ENCODE measurements around the gene RANBP2. TPM values are rescaled to one million over a fixed set of nuclear protein-coding genes. Genes with fewer than 3 reads are reported as not detected.
"Not testable (repeated sequence)": the region's sequence is repeated elsewhere in the genome, so short reads cannot be mapped to it uniquely, and the experiment has no call there.

Gene RANBP2
- polyA plus RNA-seq (2012; ENCODE audit: low read depth, missing spikeins), result 14.0 TPM

GRCh38 chr2:108719149-108720044 lies at the start of gene RANBP2:
Gene RANBP2 (plus strand): TSS chr2:108719482. CDS start chr2:108719607, 125 bp downstream.
- DNase-seq (ENCODE audit: insufficient read length, low spot score) (peak; percentile 80), FAIRE-seq (peak; percentile 97)
- peak; percentile 27; the same call in 1 of the 2 replicates for TF ChIP-seq SPI1 (IDR thresholded peaks at IDR 0.05; ENCODE audit: low read depth, low read length)
- TF ChIP-seq POLR2AphosphoS5 (IDR thresholded peaks at IDR 0.05; ENCODE audit: low read depth, low read length), result peak; percentile 96
- TF ChIP-seq POLR2A (IDR thresholded peaks at IDR 0.05; ENCODE audit: low read depth, low read length), result peak; percentile 93
- TF ChIP-seq POU2F2 (IDR thresholded peaks at IDR 0.05; ENCODE audit: low read depth, low read length), result peak; percentile 57
- no peak for TF ChIP-seq PAX5 (IDR thresholded peaks at IDR 0.05; ENCODE audit: insufficient read depth, low read length, severe bottlenecking)
- TF ChIP-seq TAF1 (IDR thresholded peaks at IDR 0.05; ENCODE audit: low read depth, low read length), result peak; percentile 85

GRCh38 chr2:108670282-108670681 lies 49.0 kb upstream of the RANBP2 start:
- not testable (repeated sequence) for FAIRE-seq; DNase-seq (ENCODE audit: insufficient read length, low spot score)

- FAIRE-seq, result not testable (repeated sequence)
Observed at GRCh38 chr2:108672200-108672805, 47.0 kb upstream of the RANBP2 start.

GRCh38 chr2:108676522-108676921 lies 42.8 kb upstream of the RANBP2 start:
- not testable (repeated sequence) for DNase-seq (ENCODE audit: insufficient read length, low spot score); FAIRE-seq

More at GRCh38 chr2:108672200-108672805, 47.0 kb upstream of the RANBP2 start:
- not testable (repeated sequence) for DNase-seq (ENCODE audit: insufficient read length, low spot score)

- FAIRE-seq; DNase-seq (ENCODE audit: insufficient read length, low spot score): not testable (repeated sequence)
Observed at GRCh38 chr2:108677239-108677744, 42.0 kb upstream of the RANBP2 start.

- DNase-seq (ENCODE audit: insufficient read length, low spot score); FAIRE-seq: not testable (repeated sequence)
Observed at GRCh38 chr2:108678198-108678651, 41.1 kb upstream of the RANBP2 start.

- not testable (repeated sequence) for DNase-seq (ENCODE audit: insufficient read length, low spot score); FAIRE-seq
Observed at GRCh38 chr2:108680805-108681204, 38.5 kb upstream of the RANBP2 start.

GRCh38 chr2:108688818-108689756 lies 30.2 kb upstream of the RANBP2 start:
- DNase-seq (ENCODE audit: insufficient read length, low spot score); FAIRE-seq: not testable (repeated sequence)

- not testable (repeated sequence) for FAIRE-seq; DNase-seq (ENCODE audit: insufficient read length, low spot score)
Observed at GRCh38 chr2:108690001-108690400, 29.3 kb upstream of the RANBP2 start.

- TF ChIP-seq SPI1 (IDR thresholded peaks at IDR 0.05; ENCODE audit: low read depth, low read length) (no peak), PAX5 (IDR thresholded peaks at IDR 0.05; ENCODE audit: insufficient read depth, low read length, severe bottlenecking) (no peak), POLR2A (IDR thresholded peaks at IDR 0.05; ENCODE audit: low read depth, low read length) (no peak), POLR2AphosphoS5 (IDR thresholded peaks at IDR 0.05; ENCODE audit: low read depth, low read length) (no peak), TAF1 (IDR thresholded peaks at IDR 0.05; ENCODE audit: low read depth, low read length) (no peak), POU2F2 (IDR thresholded peaks at IDR 0.05; ENCODE audit: low read depth, low read length) (no peak)
- DNase-seq (ENCODE audit: insufficient read length, low spot score) (no peak), FAIRE-seq (no peak)
Observed at GRCh38 chr2:108691447-108691846, 27.8 kb upstream of the RANBP2 start.

GRCh38 chr2:108701208-108701607 lies 18.1 kb upstream of the RANBP2 start:
- TF ChIP-seq POLR2A (IDR thresholded peaks at IDR 0.05; ENCODE audit: low read depth, low read length) (no peak), POU2F2 (IDR thresholded peaks at IDR 0.05; ENCODE audit: low read depth, low read length) (no peak), SPI1 (IDR thresholded peaks at IDR 0.05; ENCODE audit: low read depth, low read length) (no peak), POLR2AphosphoS5 (IDR thresholded peaks at IDR 0.05; ENCODE audit: low read depth, low read length) (no peak), PAX5 (IDR thresholded peaks at IDR 0.05; ENCODE audit: insufficient read depth, low read length, severe bottlenecking) (no peak), TAF1 (IDR thresholded peaks at IDR 0.05; ENCODE audit: low read depth, low read length) (no peak)
- FAIRE-seq, result no peak

More at GRCh38 chr2:108701208-108701607, 18.1 kb upstream of the RANBP2 start:
- no peak for DNase-seq (ENCODE audit: insufficient read length, low spot score)
